H1 (cell line): ENCODE measurements around the gene MGAT5B. TPM values are rescaled to one million over a fixed set of nuclear protein-coding genes. Genes with fewer than 3 reads are reported as not detected.

Experiments
- CREB1 ChIP-seq: IDR thresholded peaks from 2 replicates; pipeline ENCODE4 v1.6.1; 2012; ENCODE audit warnings: inconsistent platforms
- polyA plus RNA-seq, 7 experiments: library from polyadenylated mRNA; depleted of rRNA in 3 of 7; stranded (reverse) in 5 of 7; unstranded in 2 of 7; fragments of >200 nt in 5 of 7; fragments of 200-250 nt in 2 of 7; gene quantifications; 1 replicate in 5 of 7; 2 replicates in 1 of 7; 4 replicates in 1 of 7; pipeline versions ENCODE4 v1.2.1 to v1.2.3, GENCODE V29; 2011 to 2013; ENCODE audit warnings: missing spikeins in 2 of 7, mixed read lengths in 2 of 7
- total RNA-seq: library from RNA; stranded (reverse); fragmentation: NEBNext Ultra II Directional; extraction: Animal tissue kit (Norgen Biotek cat#: 25700); gene quantifications from 2 replicates; pipeline ENCODE4 v1.2.1, GENCODE V29; 2021

The MGAT5B gene
- total and polyA plus RNA-seq, 2 of the 8 experiments (the other 6 are each of a cell fraction or from before 2014, with no cell fraction given), result 7.9 to 8.2 TPM

DNA sequence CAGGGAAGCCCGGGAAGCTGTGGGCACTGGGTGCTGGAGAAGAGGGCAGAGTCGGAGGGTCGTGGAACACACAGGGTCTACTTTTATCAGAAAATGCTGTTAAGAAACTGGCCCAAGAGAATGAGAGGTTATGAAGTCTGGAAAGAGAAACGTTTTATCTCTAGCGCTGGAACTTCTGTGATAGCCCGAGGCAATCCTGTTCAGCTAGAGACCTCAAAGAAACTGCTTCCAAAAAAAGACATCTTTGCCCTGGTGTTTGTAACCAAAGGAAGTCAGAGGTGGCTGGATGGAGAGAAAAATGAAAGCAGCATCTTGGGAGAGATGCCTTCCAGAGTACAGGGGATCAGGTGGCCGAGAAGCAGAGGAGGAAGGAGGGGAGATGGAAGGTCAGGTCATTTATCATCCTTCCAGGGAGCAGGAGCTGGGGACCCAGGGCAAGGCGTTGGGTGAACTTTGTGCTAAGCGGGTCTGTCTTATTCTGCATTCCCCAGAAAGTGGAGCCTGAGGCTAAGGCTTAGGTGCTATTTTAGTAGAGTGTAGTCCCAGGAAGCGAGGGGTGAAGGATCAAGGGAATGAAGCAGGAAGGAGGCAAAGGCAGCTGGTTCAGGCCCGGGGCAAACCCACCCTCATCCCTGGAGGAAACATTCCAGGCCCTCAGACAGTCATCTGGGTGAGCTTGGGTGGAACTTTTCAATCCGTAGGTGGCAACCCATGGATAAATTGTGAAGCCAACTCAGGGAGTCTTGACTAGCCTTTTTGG, 66.5 kb downstream of the MGAT5B start (continued):
- TF ChIP-seq CREB1, result no peak
